ENCODE measurements around the gene CHSY3. TPM values are rescaled to one million over a fixed set of nuclear protein-coding genes. Genes with fewer than 3 reads are reported as not detected.

Gene CHSY3
- total RNA-seq, result 4.1 and 6.9 TPM in 2 replicates

GRCh38 chr5:129904102-129904666, at the start of gene CHSY3:
TSS of gene CHSY3 (plus strand) at chr5:129904465.

Other genes starting within 250 kb of the CHSY3 start
- not detected in 2 replicates for gene MINAR2, start 156.4 kb upstream of the CHSY3 start, total RNA-seq

Data from endothelial cell of coronary artery (primary cell).